Breast epithelium (tissue), 3 donors: ENCODE data around the gene CCND1.

Source experiments
- CTCF ChIP-seq, 3 donors: fragments of 450-650 bp; IDR thresholded peaks; one replicate each; pipeline ENCODE4 v1.5.1; 2016 to 2017; ENCODE audit warnings: antibody characterized with exemption in 3 of 3, mild to moderate bottlenecking in 3 of 3, moderate library complexity in 3 of 3
- POLR2A ChIP-seq: fragments of 450-650 bp; IDR thresholded peaks from one replicate; pipeline ENCODE4 v1.6.1; 2016; ENCODE audit warnings: antibody characterized with exemption, mild to moderate bottlenecking, moderate library complexity
- POLR2AphosphoS5 ChIP-seq, 3 donors: sonication (generic); formaldehyde crosslinking; IDR thresholded peaks; one replicate each; pipeline ENCODE4 v1.6.1; 2017; ENCODE audit warnings: antibody characterized with exemption in 3 of 3

GRCh38 chr11:69630424-69630823 lies 10.5 kb upstream of the CCND1 start:
- no peak for TF ChIP-seq CTCF (IDR thresholded peaks at IDR 0.05)
- no peak for TF ChIP-seq POLR2A
- TF ChIP-seq POLR2AphosphoS5 (IDR thresholded peaks at IDR 0.05), result no peak
